Choroid plexus epithelial cell (primary cell): ENCODE results near the gene TCERG1L.

Source experiments
- DNase-seq: peaks from one replicate; pipeline ENCODE4 v3.0.0-alpha.2; 2010; ENCODE audit warnings: low read depth
- H3K4me3 ChIP-seq: 2 replicates; pipeline ENCODE4 v1.5.1; 2011; ENCODE audit warnings: low read depth, mild to moderate bottlenecking, control low read depth, low read length, moderate library complexity
- CTCF ChIP-seq: conservative IDR thresholded peaks from 2 replicates; pipeline ENCODE4 v1.5.1; 2011; ENCODE audit warnings: low read depth, mild to moderate bottlenecking, control low read depth, inconsistent platforms, low read length, moderate library complexity

The TCERG1L gene

GRCh38 chr10:131198843-131199242, 112.7 kb downstream of the TCERG1L start:
- no peak for TF ChIP-seq CTCF
- no peak for DNase-seq
- H3K4me3 ChIP-seq = no peak overlapping the region

- DNase-seq = no peak
- H3K4me3 ChIP-seq = no peak overlapping the region
- TF ChIP-seq CTCF = no peak
Measured at GRCh38 chr10:131198401-131198800, 113.1 kb downstream of the TCERG1L start.

- no peak for DNase-seq
- TF ChIP-seq CTCF = no peak
- H3K4me3 ChIP-seq = no peak overlapping the region
Measured at GRCh38 chr10:131196176-131196885, 115.2 kb downstream of the TCERG1L start.

- no peak for TF ChIP-seq CTCF
- H3K4me3 ChIP-seq = no peak overlapping the region
- DNase-seq = no peak
Measured at GRCh38 chr10:131195558-131196159, 115.9 kb downstream of the TCERG1L start.

- DNase-seq = no peak
- TF ChIP-seq CTCF = no peak
- H3K4me3 ChIP-seq = no peak overlapping the region
Measured at GRCh38 chr10:131195116-131195515, 116.4 kb downstream of the TCERG1L start.

- no peak overlapping the region for H3K4me3 ChIP-seq
- TF ChIP-seq CTCF = no peak
- no peak for DNase-seq
Measured at GRCh38 chr10:131193923-131194322, 117.6 kb downstream of the TCERG1L start.

GRCh38 chr10:131188494-131188893, 123.0 kb downstream of the TCERG1L start:
- no peak for TF ChIP-seq CTCF
- no peak overlapping the region for H3K4me3 ChIP-seq
- no peak for DNase-seq
